IPS DF 19.7 (cell line): ENCODE results near the gene ENTPD3.
"Not testable (repeated sequence)": the region's sequence is repeated elsewhere in the genome, so short reads cannot be mapped to it uniquely, and the experiment has no call there.

ENCODE experiments used
- DNase-seq: peaks from one replicate; pipeline ENCODE4 v3.0.0-alpha.2; 2013; ENCODE audit warnings: low read depth, low spot score

Gene ENTPD3

GRCh38 chr3:40460481-40460880 is 73.5 kb downstream of the ENTPD3 start:
- DNase-seq = not testable (repeated sequence)

GRCh38 chr3:40461161-40461560 is 74.2 kb downstream of the ENTPD3 start:
- no peak for DNase-seq

DNA sequence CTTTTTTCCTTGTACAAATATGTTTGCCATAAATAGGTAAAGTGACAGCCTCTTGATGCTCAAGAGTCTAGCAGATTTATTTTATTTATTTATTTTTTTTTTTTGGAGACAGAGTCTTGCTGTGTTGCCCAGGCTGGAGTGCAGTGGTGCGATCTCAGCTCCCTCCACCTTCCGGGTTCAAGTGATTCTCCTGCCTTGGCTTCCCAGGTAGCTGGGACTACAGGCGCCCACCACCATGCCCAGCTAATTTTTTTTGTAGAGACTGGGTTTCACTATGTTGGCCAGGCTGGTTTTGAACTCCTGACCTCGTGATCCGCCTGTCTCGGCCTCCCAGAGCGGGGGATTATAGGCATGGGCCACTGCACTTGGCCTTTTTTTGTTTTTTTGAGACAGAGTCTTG is 75.9 kb downstream of the ENTPD3 start:
- DNase-seq = not testable (repeated sequence)

DNA sequence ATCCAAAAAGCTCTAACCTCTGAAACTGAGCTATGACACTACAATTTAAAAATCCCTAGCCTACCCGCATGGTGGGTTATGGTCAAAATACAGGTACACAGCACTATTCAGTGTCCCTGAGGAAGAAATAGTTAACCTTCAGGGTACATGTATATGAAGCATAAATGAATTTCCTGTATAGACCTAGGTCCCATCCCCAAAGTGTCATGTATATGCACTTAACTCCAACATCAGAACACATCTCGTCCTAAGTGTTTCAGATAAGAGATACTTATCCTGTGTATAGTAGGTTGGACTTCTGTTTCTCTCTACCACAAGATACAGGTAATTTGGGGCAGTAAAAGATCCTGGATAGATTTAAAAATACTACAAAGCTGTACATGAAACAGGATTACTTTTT is 76.6 kb downstream of the ENTPD3 start:
- no peak for DNase-seq

- no peak for DNase-seq
These were observed 77.5 kb downstream of the ENTPD3 start for GRCh38 chr3:40464339-40465110.

- no peak for DNase-seq
These were observed 78.1 kb downstream of the ENTPD3 start for GRCh38 chr3:40465111-40465407.

GRCh38 chr3:40465456-40465855 is 78.5 kb downstream of the ENTPD3 start:
- no peak for DNase-seq

DNA sequence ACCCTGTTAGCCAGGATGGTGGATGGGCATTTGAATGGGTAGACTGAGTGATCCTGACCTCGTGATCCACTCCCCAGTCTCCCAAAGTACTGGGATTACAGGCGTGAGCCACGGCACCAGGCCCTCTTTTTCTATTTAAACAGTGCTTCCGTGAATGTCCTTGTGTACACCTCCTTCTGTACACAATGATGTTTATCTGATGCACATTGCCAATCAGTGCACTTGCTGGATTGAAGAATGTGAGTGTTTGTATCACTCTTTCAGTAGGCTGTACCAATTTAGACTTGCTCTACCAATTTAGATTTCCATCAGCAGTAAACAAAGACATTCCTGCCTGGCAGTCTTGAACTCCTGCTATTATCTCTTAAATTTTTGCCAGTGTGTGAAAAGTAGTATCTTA is 81.0 kb downstream of the ENTPD3 start:
- no peak for DNase-seq

DNA sequence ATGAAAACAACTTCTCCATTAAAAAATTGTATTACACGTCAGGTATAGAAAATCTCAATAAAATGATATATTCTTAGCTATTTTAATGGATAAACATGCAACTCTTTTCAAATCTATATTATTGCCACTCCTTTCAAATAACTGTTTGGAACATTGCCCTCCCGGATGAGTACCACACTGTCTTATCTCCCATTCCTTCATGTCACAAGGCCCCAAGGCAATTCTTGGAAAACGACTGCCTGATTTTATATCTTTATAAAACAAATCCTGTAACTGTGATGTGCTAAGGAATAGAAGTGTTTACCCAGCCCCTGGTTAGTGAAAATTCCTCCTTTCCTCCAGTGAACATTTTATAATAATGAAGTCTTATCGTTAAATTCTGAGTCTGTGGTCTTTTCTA is 83.7 kb downstream of the ENTPD3 start:
- DNase-seq = no peak

DNA sequence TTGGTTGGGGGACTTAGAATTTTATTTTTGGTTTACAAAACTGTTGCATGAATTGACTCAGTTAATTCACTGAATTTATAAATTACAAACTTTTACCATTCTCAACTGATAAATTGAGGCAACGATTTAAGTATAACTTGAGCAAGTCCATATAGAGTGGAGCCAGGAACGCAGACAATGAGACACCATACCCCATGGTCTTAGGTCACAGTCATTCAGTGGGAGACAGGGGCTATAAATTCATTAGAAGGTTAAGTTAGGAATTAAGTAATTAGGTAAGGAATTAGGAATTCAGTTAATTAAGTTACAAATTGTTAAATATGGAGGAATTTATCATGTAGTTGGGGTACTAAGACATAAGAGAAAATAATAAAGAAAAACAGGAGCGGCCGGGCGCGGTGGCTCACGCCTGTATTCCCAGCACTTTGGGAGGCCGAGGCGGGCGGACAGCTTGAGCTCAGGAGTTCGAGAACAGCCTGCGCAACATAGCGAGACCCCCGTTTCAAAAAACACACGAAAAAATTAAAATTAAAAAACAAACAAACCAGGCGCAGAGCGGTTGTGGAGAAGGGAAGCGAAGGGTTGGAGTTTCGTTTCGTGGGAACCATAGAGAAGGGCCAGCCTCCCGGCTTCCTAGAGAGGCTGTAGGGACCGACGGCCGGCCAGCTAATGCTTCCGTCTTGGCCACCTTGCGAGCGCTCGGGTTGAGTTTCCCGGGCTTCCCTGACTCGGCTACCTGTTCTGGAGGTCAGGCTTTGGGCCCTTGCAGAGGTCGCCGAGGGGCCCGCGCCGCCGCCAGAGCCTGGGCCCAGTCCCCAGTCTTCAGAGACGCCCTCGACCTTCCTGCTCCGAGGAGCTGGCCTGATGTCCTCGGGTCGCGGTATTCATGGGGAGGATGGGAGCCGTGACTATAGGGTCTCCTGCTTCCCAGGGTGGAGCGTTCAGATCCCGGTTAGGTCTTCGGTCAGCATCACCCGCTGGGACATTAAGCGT is 89.8 kb downstream of the ENTPD3 start, which contains the start of gene ZNF619:
TSS of gene ZNF619 (plus strand) at position 645 of the 993 bp plus-strand sequence. CDS start 858 bp downstream, outside the sequence.
- no peak for DNase-seq

DNA sequence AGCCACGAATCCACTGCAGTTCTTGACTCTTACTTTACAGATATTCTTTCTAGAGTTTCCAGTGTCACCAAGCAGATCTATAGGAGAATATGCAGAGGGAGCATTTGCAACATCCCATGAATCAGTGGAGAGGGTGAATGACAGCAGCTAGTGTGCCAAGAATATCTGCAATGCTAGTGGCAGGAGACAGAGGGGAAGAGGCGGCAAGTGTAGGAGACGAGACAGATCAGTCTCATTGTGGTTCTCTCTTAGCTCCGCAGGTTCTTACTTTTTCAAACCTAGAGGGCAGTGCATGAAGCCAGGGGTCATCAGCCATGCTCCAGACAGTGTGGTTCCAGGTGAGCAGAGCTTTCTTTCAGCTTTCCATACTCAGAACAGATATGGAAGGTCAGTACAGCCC is 90.7 kb downstream of the ENTPD3 start:
- DNase-seq = no peak
